K562 (cell line): ENCODE measurements around the gene NABP2. TPM values are rescaled to one million over a fixed set of nuclear protein-coding genes. Genes with fewer than 3 reads are reported as not detected.
A peak's percentile ranks its signal among the peaks of the same experiment; 100 is the strongest.

Experiments used
- LARP7 ChIP-seq: fragments of 450-650 bp; IDR thresholded peaks from 2 replicates; pipeline ENCODE4 v1.6.1; 2016
- PHF8 ChIP-seq: fragments of 200-600 bp; sonication (generic); IDR thresholded peaks from 2 replicates; pipeline ENCODE4 v1.6.1; 2012; ENCODE audit warnings: mixed run types, mild to moderate bottlenecking, inconsistent platforms, low read length, moderate library complexity, borderline replicate concordance
- RBBP5 ChIP-seq: fragments of 200-600 bp; sonication (generic); IDR thresholded peaks from 2 replicates; pipeline ENCODE4 v1.6.1; 2012; ENCODE audit warnings: borderline replicate concordance, mild to moderate bottlenecking, low read length, control low read depth, inconsistent platforms; ENCODE audit not compliant: insufficient read depth, poor library complexity, severe bottlenecking
- RFX1 ChIP-seq: fragments of 450-650 bp; IDR thresholded peaks from 2 replicates; pipeline ENCODE4 v1.6.1; 2016; ENCODE audit warnings: mild to moderate bottlenecking, moderate library complexity
- RFX5 ChIP-seq: IDR thresholded peaks from 2 replicates; pipeline ENCODE4 v1.6.1; 2011; ENCODE audit warnings: low read depth, mild to moderate bottlenecking, improper control_type of control experiment, low read length
- SUPT5H ChIP-seq: fragments of 450-650 bp; IDR thresholded peaks from 2 replicates; pipeline ENCODE4 v1.6.1; 2016
- TAF7 ChIP-seq: fragments of 450-650 bp; IDR thresholded peaks from 2 replicates; pipeline ENCODE4 v1.6.1; 2016; ENCODE audit warnings: missing genetic modification characterization, missing compliant biosample characterization
- TCF7 ChIP-seq: sonication (generic); IDR thresholded peaks from 2 replicates; pipeline ENCODE4 v1.6.1; 2016; ENCODE audit warnings: antibody characterized with exemption, borderline replicate concordance
- TCFL5 ChIP-seq: fragments of 250-450 bp; sonication (Bioruptor Pico); conservative IDR thresholded peaks from 2 replicates; pipeline ENCODE4 v1.6.1; 2021; ENCODE audit warnings: mild to moderate bottlenecking, moderate library complexity, matching md5 sums
- polyA plus RNA-seq, 8 experiments: library from polyadenylated mRNA; depleted of rRNA in 4 of 8; stranded (reverse) in 5 of 8; unstranded in 3 of 8; fragments of >200 nt; fragmentation: Nextera tagmentation in 2 of 8; fragmentation: Illumina TruSeq in 1 of 8; extraction: Ambion mirVana in 2 of 8; extraction: Trizol in 1 of 8; gene quantifications; 2 replicates each; pipeline versions ENCODE4 v1.2.1 to v1.2.3, GENCODE V29; 2011 to 2014; ENCODE audit warnings: inconsistent platforms in 1 of 8, missing spikeins in 1 of 8
- total RNA-seq, 7 experiments: library from RNA; depleted of rRNA in 6 of 7; stranded (reverse); fragments of >200 nt in 6 of 7; fragmentation: Illumina TruSeq in 2 of 7; extraction: Trizol in 2 of 7; gene quantifications; 2 replicates each; pipeline versions ENCODE4 v1.2.1 to v1.2.3, GENCODE V29; 2011 to 2021; ENCODE audit warnings: low replicate concordance in 1 of 7
- TF ChIP-seq, protein P1 (sequence below), 2 experiments: fragments of 450-650 bp; formaldehyde crosslinking in 1 of 2; IDR thresholded peaks; 2 replicates each; pipeline versions ENCODE4 v1.4.0 to v1.6.1; 2014 to 2020; ENCODE audit warnings: mild to moderate bottlenecking in 2 of 2, borderline replicate concordance in 1 of 2, low read depth in 1 of 2
- TF ChIP-seq, protein P2 (sequence below): fragments of 450-650 bp; IDR thresholded peaks from 2 replicates; pipeline ENCODE4 v1.7.1; 2018; ENCODE audit warnings: mild to moderate bottlenecking, low read depth; ENCODE audit not compliant: partially characterized antibody
- TF ChIP-seq, protein P3 (sequence below), 2 experiments: fragments of 450-650 bp; IDR thresholded peaks; 2 replicates each; pipeline ENCODE4 v1.6.1; 2018; ENCODE audit warnings: mild to moderate bottlenecking in 2 of 2, low read depth in 1 of 2; ENCODE audit not compliant: partially characterized antibody in 2 of 2

The NABP2 gene
- total and polyA plus RNA-seq, 9 of the 15 experiments (the other 6 are each of a cell fraction or from before 2014, with no cell fraction given), result 11.3 to 60.6 (median 43.5) TPM

DNA sequence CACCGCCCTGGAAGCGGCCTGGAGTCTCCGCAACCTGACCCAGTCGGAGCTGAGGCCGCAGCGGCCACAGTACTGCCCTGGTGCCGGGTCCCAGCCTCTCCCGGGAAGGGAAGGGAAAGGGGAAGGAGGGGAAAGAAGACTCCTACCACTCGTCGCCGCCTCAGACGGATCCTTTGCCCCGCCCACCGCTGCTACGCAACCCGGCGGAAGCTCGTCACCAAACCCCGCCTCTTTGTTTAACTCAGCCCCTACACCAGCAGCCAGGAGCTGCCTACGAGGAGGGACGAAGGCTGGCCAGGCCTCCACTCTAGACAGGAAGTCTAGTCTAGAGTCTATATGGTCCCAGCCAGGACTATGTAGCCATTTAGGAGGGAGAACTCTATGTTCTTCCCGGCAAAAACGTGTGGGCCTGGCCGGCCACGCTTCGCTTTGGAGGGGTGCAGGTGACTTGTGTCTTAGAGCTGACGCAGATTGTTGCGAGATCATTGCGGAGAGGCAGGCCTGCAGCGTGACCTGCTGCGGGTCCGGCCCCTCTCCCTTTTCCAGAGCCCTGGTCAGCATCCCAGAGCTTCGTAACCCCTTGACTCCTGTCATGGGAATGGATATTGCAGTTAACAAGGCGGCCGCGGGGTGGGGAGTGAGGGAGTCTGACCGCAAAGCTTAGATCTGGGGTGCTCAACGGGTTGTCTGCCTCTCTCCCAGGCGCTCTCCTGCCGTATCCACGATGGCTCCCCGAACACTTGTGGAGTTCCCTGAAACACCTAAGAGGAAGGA, 2.2 kb upstream of the NABP2 start, which contains the start of gene RNF41 (continued):
- TF ChIP-seq, protein P1, sequence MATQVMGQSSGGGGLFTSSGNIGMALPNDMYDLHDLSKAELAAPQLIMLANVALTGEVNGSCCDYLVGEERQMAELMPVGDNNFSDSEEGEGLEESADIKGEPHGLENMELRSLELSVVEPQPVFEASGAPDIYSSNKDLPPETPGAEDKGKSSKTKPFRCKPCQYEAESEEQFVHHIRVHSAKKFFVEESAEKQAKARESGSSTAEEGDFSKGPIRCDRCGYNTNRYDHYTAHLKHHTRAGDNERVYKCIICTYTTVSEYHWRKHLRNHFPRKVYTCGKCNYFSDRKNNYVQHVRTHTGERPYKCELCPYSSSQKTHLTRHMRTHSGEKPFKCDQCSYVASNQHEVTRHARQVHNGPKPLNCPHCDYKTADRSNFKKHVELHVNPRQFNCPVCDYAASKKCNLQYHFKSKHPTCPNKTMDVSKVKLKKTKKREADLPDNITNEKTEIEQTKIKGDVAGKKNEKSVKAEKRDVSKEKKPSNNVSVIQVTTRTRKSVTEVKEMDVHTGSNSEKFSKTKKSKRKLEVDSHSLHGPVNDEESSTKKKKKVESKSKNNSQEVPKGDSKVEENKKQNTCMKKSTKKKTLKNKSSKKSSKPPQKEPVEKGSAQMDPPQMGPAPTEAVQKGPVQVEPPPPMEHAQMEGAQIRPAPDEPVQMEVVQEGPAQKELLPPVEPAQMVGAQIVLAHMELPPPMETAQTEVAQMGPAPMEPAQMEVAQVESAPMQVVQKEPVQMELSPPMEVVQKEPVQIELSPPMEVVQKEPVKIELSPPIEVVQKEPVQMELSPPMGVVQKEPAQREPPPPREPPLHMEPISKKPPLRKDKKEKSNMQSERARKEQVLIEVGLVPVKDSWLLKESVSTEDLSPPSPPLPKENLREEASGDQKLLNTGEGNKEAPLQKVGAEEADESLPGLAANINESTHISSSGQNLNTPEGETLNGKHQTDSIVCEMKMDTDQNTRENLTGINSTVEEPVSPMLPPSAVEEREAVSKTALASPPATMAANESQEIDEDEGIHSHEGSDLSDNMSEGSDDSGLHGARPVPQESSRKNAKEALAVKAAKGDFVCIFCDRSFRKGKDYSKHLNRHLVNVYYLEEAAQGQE (IDR thresholded peaks at IDR 0.05; ENCODE audit: borderline replicate concordance), result no peak
- TF ChIP-seq, protein P1 (CRISPR knock-in tag; IDR thresholded peaks at IDR 0.05; ENCODE audit: low read depth), result no peak
- TF ChIP-seq RFX5 (no peak), TAF7 (tag) (no peak), LARP7 (no peak), RFX1 (peak; percentile 87), RBBP5 (peak; percentile 66), TCF7 (no peak), SUPT5H (peak; percentile 92), TCFL5 (CRISPR knock-in tag) (no peak), PHF8 (peak; percentile 89)
- TF ChIP-seq, protein P2, sequence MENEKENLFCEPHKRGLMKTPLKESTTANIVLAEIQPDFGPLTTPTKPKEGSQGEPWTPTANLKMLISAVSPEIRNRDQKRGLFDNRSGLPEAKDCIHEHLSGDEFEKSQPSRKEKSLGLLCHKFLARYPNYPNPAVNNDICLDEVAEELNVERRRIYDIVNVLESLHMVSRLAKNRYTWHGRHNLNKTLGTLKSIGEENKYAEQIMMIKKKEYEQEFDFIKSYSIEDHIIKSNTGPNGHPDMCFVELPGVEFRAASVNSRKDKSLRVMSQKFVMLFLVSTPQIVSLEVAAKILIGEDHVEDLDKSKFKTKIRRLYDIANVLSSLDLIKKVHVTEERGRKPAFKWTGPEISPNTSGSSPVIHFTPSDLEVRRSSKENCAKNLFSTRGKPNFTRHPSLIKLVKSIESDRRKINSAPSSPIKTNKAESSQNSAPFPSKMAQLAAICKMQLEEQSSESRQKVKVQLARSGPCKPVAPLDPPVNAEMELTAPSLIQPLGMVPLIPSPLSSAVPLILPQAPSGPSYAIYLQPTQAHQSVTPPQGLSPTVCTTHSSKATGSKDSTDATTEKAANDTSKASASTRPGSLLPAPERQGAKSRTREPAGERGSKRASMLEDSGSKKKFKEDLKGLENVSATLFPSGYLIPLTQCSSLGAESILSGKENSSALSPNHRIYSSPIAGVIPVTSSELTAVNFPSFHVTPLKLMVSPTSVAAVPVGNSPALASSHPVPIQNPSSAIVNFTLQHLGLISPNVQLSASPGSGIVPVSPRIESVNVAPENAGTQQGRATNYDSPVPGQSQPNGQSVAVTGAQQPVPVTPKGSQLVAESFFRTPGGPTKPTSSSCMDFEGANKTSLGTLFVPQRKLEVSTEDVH, result peak; percentile 74
- TF ChIP-seq, protein P3, sequence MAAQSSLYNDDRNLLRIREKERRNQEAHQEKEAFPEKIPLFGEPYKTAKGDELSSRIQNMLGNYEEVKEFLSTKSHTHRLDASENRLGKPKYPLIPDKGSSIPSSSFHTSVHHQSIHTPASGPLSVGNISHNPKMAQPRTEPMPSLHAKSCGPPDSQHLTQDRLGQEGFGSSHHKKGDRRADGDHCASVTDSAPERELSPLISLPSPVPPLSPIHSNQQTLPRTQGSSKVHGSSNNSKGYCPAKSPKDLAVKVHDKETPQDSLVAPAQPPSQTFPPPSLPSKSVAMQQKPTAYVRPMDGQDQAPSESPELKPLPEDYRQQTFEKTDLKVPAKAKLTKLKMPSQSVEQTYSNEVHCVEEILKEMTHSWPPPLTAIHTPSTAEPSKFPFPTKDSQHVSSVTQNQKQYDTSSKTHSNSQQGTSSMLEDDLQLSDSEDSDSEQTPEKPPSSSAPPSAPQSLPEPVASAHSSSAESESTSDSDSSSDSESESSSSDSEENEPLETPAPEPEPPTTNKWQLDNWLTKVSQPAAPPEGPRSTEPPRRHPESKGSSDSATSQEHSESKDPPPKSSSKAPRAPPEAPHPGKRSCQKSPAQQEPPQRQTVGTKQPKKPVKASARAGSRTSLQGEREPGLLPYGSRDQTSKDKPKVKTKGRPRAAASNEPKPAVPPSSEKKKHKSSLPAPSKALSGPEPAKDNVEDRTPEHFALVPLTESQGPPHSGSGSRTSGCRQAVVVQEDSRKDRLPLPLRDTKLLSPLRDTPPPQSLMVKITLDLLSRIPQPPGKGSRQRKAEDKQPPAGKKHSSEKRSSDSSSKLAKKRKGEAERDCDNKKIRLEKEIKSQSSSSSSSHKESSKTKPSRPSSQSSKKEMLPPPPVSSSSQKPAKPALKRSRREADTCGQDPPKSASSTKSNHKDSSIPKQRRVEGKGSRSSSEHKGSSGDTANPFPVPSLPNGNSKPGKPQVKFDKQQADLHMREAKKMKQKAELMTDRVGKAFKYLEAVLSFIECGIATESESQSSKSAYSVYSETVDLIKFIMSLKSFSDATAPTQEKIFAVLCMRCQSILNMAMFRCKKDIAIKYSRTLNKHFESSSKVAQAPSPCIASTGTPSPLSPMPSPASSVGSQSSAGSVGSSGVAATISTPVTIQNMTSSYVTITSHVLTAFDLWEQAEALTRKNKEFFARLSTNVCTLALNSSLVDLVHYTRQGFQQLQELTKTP (IDR thresholded peaks at IDR 0.05; ENCODE audit: low read depth in 1 of 2, partially characterized antibody in 2 of 2), result peak in 1 of 2 experiments; percentile 47
